DOHH2 (cell line): ENCODE data around the gene SLC6A3.

Experiments used
- H3F3A ChIP-seq: fragments of 200-600 bp; sonication (generic), shearing (Covaris generic); 2 replicates; pipeline ENCODE4 v1.6.0; 2016; ENCODE audit warnings: antibody characterized with exemption, mild to moderate bottlenecking; ENCODE audit not compliant: control insufficient read depth, insufficient read depth
- H3K27ac ChIP-seq: fragments of 200-600 bp; sonication (generic); 2 replicates; pipeline ENCODE4 v1.5.1; 2014; ENCODE audit warnings: low read depth, mild to moderate bottlenecking, low read length, moderate library complexity
- H3K27me3 ChIP-seq: fragments of 200-600 bp; sonication (generic); 2 replicates; pipeline ENCODE4 v1.6.1; 2014; ENCODE audit warnings: mild to moderate bottlenecking, low read length, mixed read lengths; ENCODE audit not compliant: control insufficient read depth
- H3K36me3 ChIP-seq: fragments of 200-600 bp; sonication (generic); 2 replicates; pipeline ENCODE4 v1.6.1; 2014; ENCODE audit warnings: mild to moderate bottlenecking, low read length, moderate library complexity, mixed read lengths; ENCODE audit not compliant: control insufficient read depth
- H3K4me1 ChIP-seq: fragments of 200-600 bp; sonication (generic); 2 replicates; pipeline ENCODE4 v1.6.1; 2014; ENCODE audit warnings: mild to moderate bottlenecking, low read length, mixed read lengths; ENCODE audit not compliant: control insufficient read depth
- H3K4me2 ChIP-seq: fragments of 200-600 bp; sonication (generic); 2 replicates; pipeline ENCODE4 v1.6.0; 2014; ENCODE audit warnings: mild to moderate bottlenecking, low read length, moderate library complexity
- H3K4me3 ChIP-seq: fragments of 200-600 bp; sonication (generic); 2 replicates; pipeline ENCODE4 v1.5.1; 2014; ENCODE audit warnings: mild to moderate bottlenecking, low read length, mixed read lengths
- H3K79me2 ChIP-seq: fragments of 200-600 bp; sonication (generic); 2 replicates; pipeline ENCODE4 v1.6.1; 2014; ENCODE audit warnings: mild to moderate bottlenecking, low read length, mixed read lengths; ENCODE audit not compliant: control insufficient read depth
- H3K9me2 ChIP-seq: fragments of 200-600 bp; sonication (generic); replicated peaks from 2 replicates; pipeline ENCODE4 v1.6.1; 2014; ENCODE audit warnings: mild to moderate bottlenecking, low read length, mixed read lengths; ENCODE audit not compliant: control insufficient read depth
- H3K9me3 ChIP-seq: fragments of 200-600 bp; sonication (generic); 2 replicates; pipeline ENCODE4 v1.6.1; 2014; ENCODE audit warnings: antibody characterized with exemption, low read length, mixed read lengths; ENCODE audit not compliant: control insufficient read depth, insufficient read depth
- H4K20me1 ChIP-seq: fragments of 200-600 bp; sonication (generic); 2 replicates; pipeline ENCODE4 v1.6.0; 2014; ENCODE audit warnings: low read depth, mild to moderate bottlenecking, antibody characterized with exemption, low read length, moderate library complexity; ENCODE audit not compliant: control insufficient read depth, insufficient read depth
- CTCF ChIP-seq: fragments of 200-600 bp; sonication (generic); IDR thresholded peaks from one replicate; pipeline ENCODE4 v1.5.1; 2014; ENCODE audit warnings: antibody characterized with exemption, mild to moderate bottlenecking, low read depth, low read length; ENCODE audit not compliant: poor library complexity, severe bottlenecking
- EZH2phosphoT487 ChIP-seq: fragments of 200-600 bp; sonication (generic); IDR thresholded peaks from 2 replicates; pipeline ENCODE4 v1.6.1; 2017; ENCODE audit warnings: borderline replicate concordance, mild to moderate bottlenecking, antibody characterized with exemption, low read length, moderate library complexity, mixed read lengths

The SLC6A3 gene

GRCh38 chr5:1378866-1379659 is 66.2 kb downstream of the SLC6A3 start:
- Histone ChIP-seq H3F3A (no peaks in the 10 kb centered on the region), H3K9me2 (no peaks in the 10 kb centered on the region), H3K4me2 (no peak overlapping the region), H3K27ac (no peak overlapping the region), H4K20me1 (no peaks in the 10 kb centered on the region), H3K27me3 (no peaks in the 10 kb centered on the region), H3K4me3 (no peak overlapping the region), H3K4me1 (peaks cover 29% of the 10 kb centered on the region), H3K79me2 (no peaks in the 10 kb centered on the region), H3K9me3 (peaks cover 14% of the 10 kb centered on the region; the same call in 1 of the 2 replicates), H3K36me3 (no peaks in the 10 kb centered on the region)
- TF ChIP-seq EZH2phosphoT487 (no peak), CTCF (no peak)

GRCh38 chr5:1378096-1378495 is 67.1 kb downstream of the SLC6A3 start:
- no peaks in the 10 kb centered on the region for H4K20me1 ChIP-seq
- no peak for TF ChIP-seq EZH2phosphoT487
- TF ChIP-seq CTCF = no peak
- no peak overlapping the region for H3K4me3 ChIP-seq
- no peaks in the 10 kb centered on the region for H3F3A ChIP-seq
- no peaks in the 10 kb centered on the region for H3K36me3 ChIP-seq
- H3K27ac ChIP-seq = no peak overlapping the region
- no peak overlapping the region for H3K4me2 ChIP-seq
- peaks cover 14% of the 10 kb centered on the region; the same call in 1 of the 2 replicates for H3K9me3 ChIP-seq
- H3K79me2 ChIP-seq = no peaks in the 10 kb centered on the region
- no peaks in the 10 kb centered on the region for H3K27me3 ChIP-seq
- H3K4me1 ChIP-seq = peaks cover 29% of the 10 kb centered on the region
- H3K9me2 ChIP-seq = no peaks in the 10 kb centered on the region

GRCh38 chr5:1376981-1377380 is 68.3 kb downstream of the SLC6A3 start:
- Histone ChIP-seq H3K27ac (no peak overlapping the region), H3K4me3 (no peak overlapping the region), H3K4me2 (no peak overlapping the region), H3K9me2 (no peaks in the 10 kb centered on the region), H3F3A (no peaks in the 10 kb centered on the region), H3K4me1 (peaks cover 31% of the 10 kb centered on the region), H4K20me1 (no peaks in the 10 kb centered on the region), H3K36me3 (no peaks in the 10 kb centered on the region), H3K27me3 (no peaks in the 10 kb centered on the region), H3K79me2 (no peaks in the 10 kb centered on the region), H3K9me3 (peaks cover 14% of the 10 kb centered on the region; the same call in 1 of the 2 replicates)
- TF ChIP-seq EZH2phosphoT487 (no peak), CTCF (no peak)
